ENCODE data around the gene HAUS3.

DNA sequence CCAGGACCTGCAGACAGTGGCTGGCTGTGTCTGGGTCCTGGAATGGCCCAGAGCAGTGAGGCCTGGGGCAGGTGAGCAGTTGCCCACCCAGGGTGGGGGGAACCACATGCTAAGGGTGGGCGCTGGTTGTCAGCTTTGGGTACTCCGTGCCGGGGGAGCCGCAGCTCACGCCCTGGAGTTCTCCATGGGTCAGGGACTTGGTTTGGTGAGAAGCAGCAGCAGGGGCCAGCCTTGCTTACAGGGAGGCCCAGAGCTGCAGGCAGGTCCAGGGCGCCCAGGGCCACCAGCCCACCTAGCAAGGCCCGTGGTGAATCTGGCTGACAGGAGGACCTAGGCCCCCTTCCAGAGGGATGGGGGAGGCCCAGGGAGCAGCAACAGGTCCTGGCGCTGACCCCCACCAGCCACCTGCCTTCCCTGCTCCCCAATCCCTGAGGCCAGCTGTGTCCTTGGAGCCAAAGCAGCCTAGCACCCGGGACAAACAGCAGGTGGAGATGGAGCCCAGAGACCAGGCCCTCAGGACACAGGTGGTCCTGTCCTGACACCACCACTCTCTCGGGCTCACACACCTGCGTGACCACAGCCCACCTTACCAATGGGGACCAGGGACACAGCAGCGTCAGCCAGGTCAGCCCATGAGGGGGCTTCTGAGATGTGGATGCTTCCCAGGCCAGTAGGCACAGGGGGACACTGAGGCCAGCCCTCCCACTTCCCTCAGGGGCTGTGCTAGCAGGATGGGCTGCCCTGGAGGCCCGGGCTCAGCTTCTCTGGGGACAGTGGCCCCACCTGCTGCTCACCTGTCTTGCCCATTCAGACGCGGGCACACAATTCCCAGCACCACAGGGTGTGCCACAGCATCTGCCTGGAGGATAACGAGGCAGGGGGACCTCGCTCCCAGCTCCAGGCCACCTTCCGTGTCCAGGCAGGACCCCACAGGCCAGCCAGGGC is 16.4 kb upstream of the HAUS3 start:
- TF ChIP-seq POLR2A (IDR thresholded peaks at IDR 0.05; ENCODE audit: low read depth, low read length) (no peak), POLR2AphosphoS5 (IDR thresholded peaks at IDR 0.05; ENCODE audit: low read depth, low read length) (no peak), TAF1 (IDR thresholded peaks at IDR 0.05; ENCODE audit: borderline replicate concordance, low read depth, low read length) (no peak)
